ENCODE results near the gene BAZ2B.

BAZ2B gene

DNA sequence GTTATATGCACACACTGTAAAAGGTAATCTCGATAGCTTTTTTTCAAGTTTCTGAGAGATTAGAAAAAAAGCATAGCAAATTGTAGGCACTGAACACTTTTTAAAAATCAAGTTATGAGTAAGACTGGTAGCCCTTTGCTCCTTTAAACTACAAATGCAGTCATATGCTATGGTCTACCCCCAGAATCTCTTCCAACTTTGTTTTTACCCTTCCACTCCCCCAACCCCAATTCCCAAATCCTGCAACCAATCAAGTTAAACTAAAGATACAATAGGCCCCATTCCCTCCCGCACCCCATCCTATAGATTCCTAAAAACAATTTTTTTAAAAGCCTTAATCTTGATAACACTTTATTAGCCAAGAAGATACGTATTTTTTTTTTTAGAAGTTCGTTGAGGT, 752 bp upstream of the BAZ2B start:
- DNase-seq (ENCODE audit: low read depth): no peak

- DNase-seq (ENCODE audit: low read depth): peak; percentile 12
Observed at GRCh38 chr2:159615367-159616285, 722 bp downstream of the BAZ2B start.

GRCh38 chr2:159614534-159615366, 1.6 kb downstream of the BAZ2B start:
- DNase-seq (ENCODE audit: low read depth): no peak

GRCh38 chr2:159613651-159614285, 2.6 kb downstream of the BAZ2B start:
- no peak for DNase-seq (ENCODE audit: low read depth)

GRCh38 chr2:159613091-159613490, 3.3 kb downstream of the BAZ2B start:
- no peak for DNase-seq (ENCODE audit: low read depth)

- DNase-seq (ENCODE audit: low read depth): no peak
Observed at GRCh38 chr2:159612255-159612901, 4.0 kb downstream of the BAZ2B start.

- DNase-seq (ENCODE audit: low read depth): no peak
Observed at GRCh38 chr2:159609811-159610549, 6.4 kb downstream of the BAZ2B start.

GRCh38 chr2:159608723-159609308, 7.5 kb downstream of the BAZ2B start:
- DNase-seq (ENCODE audit: low read depth): no peak

DNA sequence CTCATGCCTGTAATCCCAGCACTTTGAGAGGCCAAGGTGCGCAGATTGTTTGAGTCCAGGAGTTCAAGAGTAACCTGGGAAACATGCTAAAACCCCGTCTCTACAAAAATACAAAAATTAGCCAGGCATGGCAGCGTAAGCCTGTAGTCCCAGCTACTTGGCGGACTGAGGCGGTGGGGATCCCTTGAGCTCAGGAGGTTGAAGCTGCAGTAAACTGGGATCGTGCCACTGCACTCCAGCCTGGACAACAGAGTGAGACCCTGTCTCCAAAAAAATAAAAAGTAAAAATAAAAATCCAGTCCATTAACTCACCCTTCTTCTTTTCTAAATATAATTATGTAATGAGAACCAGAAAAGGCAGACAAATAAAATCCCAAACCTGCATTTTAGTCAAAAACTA, 8.2 kb downstream of the BAZ2B start:
- DNase-seq (ENCODE audit: low read depth): no peak

GRCh38 chr2:159606287-159606686, 10.1 kb downstream of the BAZ2B start:
- no peak for DNase-seq (ENCODE audit: low read depth)

GRCh38 chr2:159605441-159606178, 10.7 kb downstream of the BAZ2B start:
- no peak for DNase-seq (ENCODE audit: low read depth)

DNA sequence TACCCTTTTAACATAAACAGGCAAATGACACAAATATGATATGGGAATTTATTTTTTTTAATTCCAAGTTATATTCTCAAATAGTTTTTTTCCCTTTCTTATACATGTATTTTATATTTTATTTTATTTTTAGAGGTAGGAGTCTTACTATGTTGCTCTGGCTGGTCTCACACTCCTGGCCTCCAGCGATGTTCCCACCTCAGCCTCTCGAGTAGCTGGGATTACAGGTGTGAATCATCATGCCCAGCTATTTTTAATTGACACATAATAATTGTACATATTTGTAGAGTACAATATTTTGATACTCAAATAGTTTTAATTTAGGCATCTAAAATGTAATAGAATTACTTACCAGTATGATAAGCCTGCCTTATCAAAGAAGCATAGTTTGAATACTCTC, 12.2 kb downstream of the BAZ2B start:
- no peak for DNase-seq (ENCODE audit: low read depth)

- DNase-seq (ENCODE audit: low read depth): no peak
Observed at GRCh38 chr2:159600752-159601151, 15.6 kb downstream of the BAZ2B start.

GRCh38 chr2:159595410-159596046, 20.8 kb downstream of the BAZ2B start:
- no peak for DNase-seq (ENCODE audit: low read depth)

DNA sequence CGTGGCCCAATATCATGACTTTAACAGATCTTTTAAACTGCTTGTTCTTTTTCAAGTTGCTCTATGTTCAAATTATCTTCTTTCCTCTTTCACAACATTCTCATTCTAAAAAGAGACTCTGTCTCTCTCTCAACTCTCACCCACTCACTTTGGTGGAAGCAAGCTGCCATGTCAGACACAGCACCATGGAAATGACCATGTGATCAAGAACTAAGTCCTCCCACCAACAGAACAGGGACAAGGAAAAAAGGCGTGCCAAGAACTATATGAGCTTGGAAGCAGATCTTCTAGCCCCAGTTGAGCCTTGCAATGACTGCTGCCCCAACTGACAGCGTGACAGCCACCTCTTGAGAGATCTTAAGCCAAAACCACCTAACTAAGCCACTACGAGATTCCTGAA, 23.9 kb downstream of the BAZ2B start:
- no peak for DNase-seq (ENCODE audit: low read depth)

DNA sequence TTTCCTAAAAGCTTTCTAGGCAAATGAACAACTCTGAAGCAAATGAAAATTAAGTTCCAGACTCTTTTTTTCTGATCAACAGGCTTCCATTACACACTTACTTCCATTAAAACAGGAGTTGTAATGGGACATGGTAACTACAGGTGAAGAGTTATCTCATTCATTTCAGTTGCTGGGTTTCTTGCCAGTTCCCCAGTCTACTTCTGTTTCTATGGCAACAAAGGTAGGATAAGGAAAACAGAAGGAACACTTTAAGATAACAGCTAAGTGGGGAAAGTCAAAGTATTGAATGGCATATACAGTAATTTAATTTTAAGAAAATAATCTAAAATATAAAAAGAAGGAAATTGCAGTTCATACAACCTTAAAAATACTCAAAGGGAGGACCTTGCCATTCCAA, 25.1 kb downstream of the BAZ2B start:
- no peak for DNase-seq (ENCODE audit: low read depth)

DNA sequence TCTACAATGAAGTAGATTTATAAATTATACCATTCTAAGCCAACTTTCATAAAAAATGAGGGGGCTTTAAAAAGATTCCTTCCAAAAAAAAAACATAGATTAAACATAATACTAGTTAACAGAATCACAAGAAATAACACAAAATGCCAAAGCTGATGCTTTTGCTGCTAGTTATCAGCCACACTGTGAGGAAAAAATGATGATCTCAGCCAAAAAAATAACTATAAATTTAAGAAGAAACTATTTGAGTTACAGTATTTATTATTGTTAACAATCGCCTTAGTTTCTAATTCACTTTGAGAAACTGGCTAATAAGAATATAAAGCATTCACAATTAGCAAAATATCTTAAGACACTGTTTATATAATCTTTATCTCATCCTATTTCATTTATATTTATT, 27.1 kb downstream of the BAZ2B start:
- no peak for DNase-seq (ENCODE audit: low read depth)

GRCh38 chr2:159586034-159586433, 30.3 kb downstream of the BAZ2B start:
- DNase-seq (ENCODE audit: low read depth): no peak

- DNase-seq (ENCODE audit: low read depth): no peak
Observed at GRCh38 chr2:159585622-159586021, 30.7 kb downstream of the BAZ2B start.

DNA sequence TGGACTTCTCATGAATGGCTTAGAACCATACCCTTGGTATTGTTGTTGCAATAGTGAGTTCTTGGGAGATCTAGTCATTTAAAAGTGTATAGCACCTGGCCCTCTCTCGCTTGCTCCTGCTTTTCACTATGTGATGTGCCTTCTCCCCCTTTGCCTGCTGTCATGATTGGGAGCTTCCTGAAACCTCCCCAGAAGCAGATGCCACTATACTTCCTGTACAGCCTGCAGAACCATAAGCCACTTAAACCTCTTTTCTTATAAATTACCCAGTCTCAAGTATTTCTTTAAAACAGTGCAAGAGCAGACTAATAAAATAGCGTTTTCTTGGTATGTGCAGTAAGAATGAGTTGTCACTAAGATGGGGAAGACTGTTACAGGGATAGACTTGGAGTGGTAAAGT, 31.6 kb downstream of the BAZ2B start:
- DNase-seq (ENCODE audit: low read depth): no peak
